ENCODE data around the gene LDHAL6A.

- TF ChIP-seq CTCF (IDR thresholded peaks at IDR 0.05; ENCODE audit: low read length) (no peak), EZH2 (IDR thresholded peaks at IDR 0.05; ENCODE audit: borderline replicate concordance, low read length) (no peak)
These were observed 42.4 kb downstream of the LDHAL6A start for GRCh38 chr11:18498039-18498438.

Measured in OCI-LY1 (cell line).